SK-N-SH treated with all-trans-retinoic acid at 6 μM for 48 hours (cell line): ENCODE measurements around the gene CPSF6.

Source experiments
- ESRRG ChIP-seq: fragments of 250-450 bp; sonication (Bioruptor Pico); IDR thresholded peaks from 2 replicates; pipeline ENCODE4 v1.6.1; 2021; ENCODE audit warnings: mild to moderate bottlenecking
- ZFP3 ChIP-seq: fragments of 250-450 bp; sonication (Bioruptor Pico); IDR thresholded peaks from 2 replicates; pipeline ENCODE4 v1.5.0; 2020; ENCODE audit warnings: mild to moderate bottlenecking, moderate library complexity

GRCh38 chr12:69272511-69272910 lies 33.1 kb downstream of the CPSF6 start:
- TF ChIP-seq ESRRG (CRISPR knock-in tag) (no peak), ZFP3 (CRISPR knock-in tag) (no peak)
